Chondrocyte (in vitro differentiated cells): Measurements from ENCODE around the gene CST3. TPM values are rescaled to one million over a fixed set of nuclear protein-coding genes. Genes with fewer than 3 reads are reported as not detected.

ENCODE experiments used
- DNase-seq: peaks from one replicate; pipeline ENCODE4 v3.0.0; 2021; ENCODE audit warnings: mixed read lengths, low spot score
- H3K27ac Mint-ChIP-seq: one replicate; pipeline ENCODE4 v1.8.0; 2021; ENCODE audit warnings: mild to moderate bottlenecking, moderate library complexity, mixed read lengths; ENCODE audit not compliant: unreplicated experiment
- H3K27me3 Mint-ChIP-seq: 2 replicates; pipeline ENCODE4 v1.8.0; 2021; ENCODE audit warnings: low read depth, mixed read lengths
- H3K36me3 Mint-ChIP-seq: 2 replicates; pipeline ENCODE4 v1.8.0; 2021; ENCODE audit warnings: low read depth, mixed read lengths
- H3K4me1 Mint-ChIP-seq: 2 replicates; pipeline ENCODE4 v1.8.0; 2021; ENCODE audit warnings: low read depth, mild to moderate bottlenecking, mixed read lengths
- H3K4me3 Mint-ChIP-seq: one replicate; pipeline ENCODE4 v1.8.0; 2021; ENCODE audit warnings: mild to moderate bottlenecking, moderate library complexity, mixed read lengths; ENCODE audit not compliant: unreplicated experiment
- H3K9me3 Mint-ChIP-seq: 2 replicates; pipeline ENCODE4 v1.8.0; 2021; ENCODE audit warnings: low read depth, mixed read lengths
- total RNA-seq: library from RNA; stranded (reverse); gene quantifications from 3 replicates; pipeline ENCODE4 v1.2.1, GENCODE V29; 2021
- TF ChIP-seq, protein P1 (sequence below): fragments of 200-600 bp; sonication (generic); IDR thresholded peaks from 2 replicates; pipeline ENCODE4 v1.5.0; 2021; ENCODE audit warnings: antibody characterized with exemption, mild to moderate bottlenecking, moderate library complexity

The CST3 gene
- total RNA-seq, 1 donor from 2014 or later, result 487 TPM

DNA sequence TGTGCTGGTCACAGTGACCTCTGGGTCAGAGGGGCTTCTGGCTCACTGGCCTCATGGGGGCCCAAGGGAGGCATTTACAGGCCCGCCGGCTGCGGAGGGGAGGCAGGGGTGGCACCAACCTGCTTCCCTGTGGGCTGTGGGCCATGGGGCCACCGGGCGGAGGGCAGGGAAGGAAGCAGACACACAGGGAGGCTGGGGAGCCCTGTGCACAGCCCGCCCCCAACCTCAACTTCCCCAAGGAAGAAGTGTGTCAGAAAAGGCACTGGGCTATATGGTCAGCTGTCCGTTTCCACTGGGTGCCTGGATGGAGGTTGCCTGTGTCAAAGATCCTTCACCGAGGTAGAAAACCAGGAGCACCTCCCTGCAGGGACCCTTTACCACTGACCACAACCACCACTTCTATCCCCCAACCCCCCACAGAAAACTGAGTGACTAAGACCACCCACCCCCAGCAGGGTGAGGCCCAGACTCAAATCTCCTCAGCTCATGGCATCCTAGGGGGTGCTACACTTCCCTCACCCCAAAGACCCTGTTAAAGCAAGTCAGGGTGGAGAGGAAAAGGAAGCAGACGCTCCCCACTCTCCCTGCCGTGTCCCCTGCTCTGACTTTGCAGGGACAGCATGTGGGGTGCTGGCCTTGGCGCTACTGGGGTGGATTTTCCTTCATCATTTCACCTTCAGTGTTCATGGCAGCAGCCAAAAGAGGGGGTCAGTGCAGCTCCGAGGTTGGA, 5.6 kb downstream of the CST3 start:
- H3K4me3 Mint-ChIP-seq, result no peak overlapping the region
- no peaks in the 10 kb centered on the region for H3K27me3 Mint-ChIP-seq
- peaks cover 7% of the 10 kb centered on the region for H3K9me3 Mint-ChIP-seq
- peaks cover 40% of the 10 kb centered on the region for H3K4me1 Mint-ChIP-seq
- no peak overlapping the region for H3K27ac Mint-ChIP-seq
- TF ChIP-seq, protein P1, sequence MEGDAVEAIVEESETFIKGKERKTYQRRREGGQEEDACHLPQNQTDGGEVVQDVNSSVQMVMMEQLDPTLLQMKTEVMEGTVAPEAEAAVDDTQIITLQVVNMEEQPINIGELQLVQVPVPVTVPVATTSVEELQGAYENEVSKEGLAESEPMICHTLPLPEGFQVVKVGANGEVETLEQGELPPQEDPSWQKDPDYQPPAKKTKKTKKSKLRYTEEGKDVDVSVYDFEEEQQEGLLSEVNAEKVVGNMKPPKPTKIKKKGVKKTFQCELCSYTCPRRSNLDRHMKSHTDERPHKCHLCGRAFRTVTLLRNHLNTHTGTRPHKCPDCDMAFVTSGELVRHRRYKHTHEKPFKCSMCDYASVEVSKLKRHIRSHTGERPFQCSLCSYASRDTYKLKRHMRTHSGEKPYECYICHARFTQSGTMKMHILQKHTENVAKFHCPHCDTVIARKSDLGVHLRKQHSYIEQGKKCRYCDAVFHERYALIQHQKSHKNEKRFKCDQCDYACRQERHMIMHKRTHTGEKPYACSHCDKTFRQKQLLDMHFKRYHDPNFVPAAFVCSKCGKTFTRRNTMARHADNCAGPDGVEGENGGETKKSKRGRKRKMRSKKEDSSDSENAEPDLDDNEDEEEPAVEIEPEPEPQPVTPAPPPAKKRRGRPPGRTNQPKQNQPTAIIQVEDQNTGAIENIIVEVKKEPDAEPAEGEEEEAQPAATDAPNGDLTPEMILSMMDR, result no peak
- H3K36me3 Mint-ChIP-seq, result peaks cover 13% of the 10 kb centered on the region
- no peak for DNase-seq

DNA sequence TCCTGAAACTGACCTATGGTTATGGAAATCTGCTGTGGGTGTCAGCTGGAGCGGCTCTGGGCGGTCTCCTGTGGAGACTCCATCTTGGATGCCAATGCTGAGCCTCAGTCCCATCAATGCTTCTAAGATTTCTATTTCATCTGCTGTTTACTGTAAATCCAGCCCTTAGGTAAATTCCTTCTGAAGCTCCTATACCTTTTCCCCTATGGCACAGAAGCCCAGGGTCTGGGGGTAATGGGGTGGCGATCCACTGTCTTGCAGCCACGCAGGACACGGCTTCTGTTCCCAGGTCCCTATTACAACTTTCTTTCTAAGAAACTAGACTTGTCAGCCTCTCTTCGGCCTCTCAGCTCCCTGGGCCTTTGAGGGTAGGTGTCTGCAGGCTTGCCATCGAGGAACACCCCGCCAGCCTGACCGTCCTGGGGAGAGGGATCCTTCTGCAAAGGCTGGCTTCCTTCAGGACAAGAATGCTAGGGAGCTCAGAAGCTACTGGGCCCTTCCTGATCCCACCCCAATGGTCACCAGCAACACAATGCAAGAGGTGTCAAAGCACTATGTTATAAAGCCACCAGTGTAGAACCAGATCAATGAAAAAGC, 6.4 kb downstream of the CST3 start:
- H3K9me3 Mint-ChIP-seq, result peaks cover 15% of the 10 kb centered on the region
- no peaks in the 10 kb centered on the region for H3K27me3 Mint-ChIP-seq
- no peak overlapping the region for H3K4me3 Mint-ChIP-seq
- TF ChIP-seq, protein P1, result no peak
- H3K36me3 Mint-ChIP-seq, result peaks cover 13% of the 10 kb centered on the region
- DNase-seq, result no peak
- H3K4me1 Mint-ChIP-seq, result peaks cover 32% of the 10 kb centered on the region
- peak overlapping the region; percentile 57 for H3K27ac Mint-ChIP-seq

DNA sequence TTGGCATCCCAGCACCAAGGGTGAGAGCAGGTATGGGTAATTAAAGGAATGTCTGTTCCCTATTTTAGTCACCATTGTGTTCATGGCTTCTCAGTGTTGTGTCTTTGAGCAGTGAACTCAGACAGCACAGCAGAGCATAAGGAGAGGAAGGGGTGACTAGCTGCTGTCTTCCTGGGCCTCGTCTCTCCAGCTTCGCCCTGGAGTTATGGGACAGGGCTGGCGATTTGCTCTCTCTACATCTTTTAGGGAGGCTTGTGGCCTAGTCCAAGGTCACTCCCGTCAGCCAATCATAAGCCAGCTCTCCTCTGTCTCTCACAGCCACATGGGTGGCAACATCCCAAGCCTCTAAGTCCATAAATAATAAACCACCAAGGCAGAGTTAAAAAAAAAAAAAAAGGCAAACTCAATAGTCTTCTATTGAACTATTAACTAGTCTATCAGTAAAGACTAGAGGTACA, 7.3 kb downstream of the CST3 start:
- no peak for DNase-seq
- Mint-ChIP-seq H3K4me1 (peaks cover 23% of the 10 kb centered on the region), H3K27ac (no peak overlapping the region), H3K4me3 (no peak overlapping the region), H3K9me3 (peaks cover 18% of the 10 kb centered on the region), H3K27me3 (no peaks in the 10 kb centered on the region), H3K36me3 (peaks cover 13% of the 10 kb centered on the region)
- TF ChIP-seq, protein P1, result no peak

DNA sequence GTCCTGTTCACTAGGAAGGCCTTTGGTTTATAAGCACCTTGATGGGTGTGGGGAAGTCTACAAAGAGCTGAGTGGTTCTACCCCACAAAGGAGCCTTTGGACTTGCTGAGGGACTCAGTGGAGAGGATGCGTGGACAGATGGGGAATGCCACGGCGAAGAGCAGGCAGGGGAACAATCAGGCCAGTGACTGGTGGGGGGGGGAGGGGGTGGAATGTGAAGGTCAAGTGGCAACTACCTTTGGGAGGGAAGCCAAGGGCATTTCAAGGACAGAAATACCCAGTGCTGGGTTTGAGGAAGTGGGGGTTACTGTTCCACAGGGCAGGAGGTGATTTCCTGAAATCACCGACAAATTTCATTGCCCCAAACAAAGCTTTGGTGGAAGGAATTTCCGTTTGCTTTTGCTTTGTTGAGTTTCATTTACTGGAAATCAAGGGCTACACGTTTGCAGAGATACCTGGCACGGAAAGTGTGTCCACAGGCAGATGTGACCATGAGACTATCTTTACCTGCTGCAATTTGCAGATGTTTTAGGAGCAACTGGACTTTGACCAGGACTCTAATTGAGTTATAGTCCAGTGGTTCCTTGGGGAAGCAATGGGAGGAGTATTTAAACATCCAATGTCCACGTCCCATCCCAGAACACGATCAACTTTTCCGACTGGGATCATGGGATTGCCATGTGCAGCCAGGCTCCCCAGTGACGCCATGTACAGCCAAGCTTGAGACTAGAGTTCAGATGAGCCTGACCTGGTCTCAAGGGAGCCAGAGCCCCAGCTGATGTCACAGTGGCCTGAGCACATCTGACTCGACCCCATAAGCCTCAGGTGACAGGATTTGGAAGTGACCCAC, 8.0 kb downstream of the CST3 start:
- TF ChIP-seq, protein P1, result no peak
- H3K27ac Mint-ChIP-seq, result no peak overlapping the region
- no peaks in the 10 kb centered on the region for H3K27me3 Mint-ChIP-seq
- peaks cover 11% of the 10 kb centered on the region for H3K36me3 Mint-ChIP-seq
- peaks cover 21% of the 10 kb centered on the region for H3K4me1 Mint-ChIP-seq
- peaks cover 18% of the 10 kb centered on the region for H3K9me3 Mint-ChIP-seq
- H3K4me3 Mint-ChIP-seq, result no peak overlapping the region
- DNase-seq, result no peak

DNA sequence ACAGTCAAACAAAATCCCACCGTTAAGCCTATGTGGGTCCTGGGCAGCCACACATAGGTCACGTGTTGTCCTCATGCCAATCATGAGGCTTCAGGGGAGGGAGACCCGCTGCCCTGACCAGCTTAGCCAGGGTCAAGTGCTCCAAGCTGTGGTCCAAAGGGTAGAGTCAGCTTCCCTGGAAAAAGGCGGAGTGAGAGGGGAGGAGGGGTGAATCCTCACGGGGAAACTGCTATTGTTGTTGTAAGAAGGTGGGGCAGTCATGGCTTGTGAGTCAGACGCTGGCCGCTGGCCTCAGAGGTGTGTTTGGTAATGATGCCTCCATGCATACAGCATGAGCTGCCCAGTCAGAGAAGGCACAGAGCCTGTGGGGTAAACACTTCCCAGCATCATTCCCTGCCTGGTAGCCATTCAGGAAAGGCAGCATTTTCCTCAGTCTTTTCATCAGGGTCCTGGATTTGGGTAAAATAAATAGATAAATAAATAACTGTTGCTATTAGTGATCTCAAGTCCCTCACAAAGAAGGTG, 8.7 kb downstream of the CST3 start:
- Mint-ChIP-seq H3K9me3 (peaks cover 18% of the 10 kb centered on the region), H3K4me3 (no peak overlapping the region), H3K27ac (no peak overlapping the region), H3K27me3 (no peaks in the 10 kb centered on the region), H3K4me1 (peaks cover 25% of the 10 kb centered on the region), H3K36me3 (peaks cover 8% of the 10 kb centered on the region)
- DNase-seq, result no peak
- TF ChIP-seq, protein P1, result no peak
